Endothelial cell of umbilical vein (primary cell): ENCODE data around the gene CPA4. TPM values are rescaled to one million over a fixed set of nuclear protein-coding genes. Genes with fewer than 3 reads are reported as not detected.

Source experiments
- BruUV-seq: library from RNA; stranded (reverse); fragments of 400-500 nt; replicated peaks from 2 replicates; lab custom pipeline; 2021; lab: Mats Ljungman, UMichigan
- CTCF ChIA-PET: fragments of 300-600, 350-600 bp; sonication (Branson Sonifier 250); formaldehyde crosslinking; loops from one replicate; lab custom pipeline; 2021; ENCODE audit warnings: antibody characterized with exemption, inconsistent platforms; lab: Charles Lee
- POLR2A ChIA-PET: fragments of 300-600, 350-600 bp; sonication (Branson Sonifier 250); formaldehyde crosslinking; loops from one replicate; lab custom pipeline; 2021; ENCODE audit warnings: antibody characterized with exemption, inconsistent platforms; lab: Charles Lee
- DNase-seq: peaks from one replicate; pipeline ENCODE4 v3.0.0-alpha.2; 2011; ENCODE audit warnings: low read depth, low spot score
- FAIRE-seq: peaks from 2 replicates; lab custom pipeline; 2011; peaks lifted over from hg19 to GRCh38; lab: Jason Lieb, UNC
- H2AFZ ChIP-seq: 2 replicates; pipeline ENCODE4 v1.6.0; 2012; ENCODE audit warnings: low read depth, low read length, control low read depth, inconsistent platforms
- H3K27ac ChIP-seq: 2 replicates; pipeline ENCODE4 v1.5.1; 2011; ENCODE audit warnings: low read depth, mild to moderate bottlenecking, control low read depth, low read length, moderate library complexity; ENCODE audit not compliant: insufficient read depth
- H3K27me3 ChIP-seq, 2 experiments: 2 replicates each; pipeline versions ENCODE4 v1.6.0 to v1.6.1; 2011; ENCODE audit warnings: low read length in 2 of 2, mixed read lengths in 1 of 2; ENCODE audit not compliant: control insufficient read depth in 2 of 2, insufficient read depth in 2 of 2
- H3K36me3 ChIP-seq, 2 experiments: 2 replicates in 1 of 2; 3 replicates in 1 of 2; pipeline ENCODE4 v1.5.1; 2011; ENCODE audit warnings: low read length in 2 of 2, mild to moderate bottlenecking in 1 of 2, moderate library complexity in 1 of 2; ENCODE audit not compliant: control insufficient read depth in 2 of 2, insufficient read depth in 2 of 2; ENCODE audit errors: extremely low read depth in 1 of 2
- H3K4me1 ChIP-seq: 3 replicates; pipeline ENCODE4 v1.5.1; 2011; ENCODE audit warnings: mild to moderate bottlenecking, low read length; ENCODE audit not compliant: control insufficient read depth, insufficient read depth; ENCODE audit errors: extremely low read depth
- H3K4me2 ChIP-seq: 2 replicates; pipeline ENCODE4 v1.6.1; 2011; ENCODE audit warnings: low read length, control low read depth, mixed read lengths; ENCODE audit not compliant: insufficient read depth
- H3K4me3 ChIP-seq, 3 experiments: fragments of 200-600 bp in 1 of 3; sonication (generic), shearing (Covaris generic) in 1 of 3; replicated peaks in 1 of 3; 2 replicates each; pipeline ENCODE4 v1.5.1; 2011 to 2016; ENCODE audit warnings: control low read depth in 3 of 3, low read length in 3 of 3, mild to moderate bottlenecking in 2 of 3, inconsistent platforms in 1 of 3, low read depth in 1 of 3, moderate library complexity in 1 of 3; ENCODE audit not compliant: insufficient read depth in 1 of 3
- H3K79me2 ChIP-seq: 2 replicates; pipeline ENCODE4 v1.6.0; 2012; ENCODE audit warnings: low read length, inconsistent platforms; ENCODE audit not compliant: control insufficient read depth, insufficient read depth
- H3K9ac ChIP-seq: replicated peaks from 2 replicates; pipeline ENCODE3; 2011; ENCODE audit warnings: low read length, control low read depth; ENCODE audit not compliant: insufficient read depth; ENCODE audit errors: extremely low read depth
- H3K9me1 ChIP-seq: replicated peaks from 3 replicates; pipeline ENCODE4 v1.6.0; 2011; ENCODE audit warnings: mild to moderate bottlenecking, low read length; ENCODE audit not compliant: control insufficient read depth, insufficient read depth; ENCODE audit errors: extremely low read depth
- H3K9me3 ChIP-seq: replicated peaks from 2 replicates; pipeline ENCODE4 v1.5.1; 2012; ENCODE audit warnings: low read length, inconsistent platforms; ENCODE audit not compliant: control insufficient read depth, insufficient read depth
- H4K20me1 ChIP-seq: replicated peaks from 2 replicates; pipeline ENCODE3; 2011; ENCODE audit warnings: mild to moderate bottlenecking, low read length; ENCODE audit not compliant: control insufficient read depth, insufficient read depth; ENCODE audit errors: extremely low read depth
- CTCF ChIP-seq, 2 donors: IDR thresholded peaks; 1 replicate in 1 of 2; 2 replicates in 1 of 2; pipeline ENCODE4 v1.5.1; 2011; ENCODE audit warnings: low read length in 2 of 2, mild to moderate bottlenecking in 2 of 2, moderate library complexity in 2 of 2, control low read depth in 1 of 2, inconsistent platforms in 1 of 2, low read depth in 1 of 2; ENCODE audit not compliant: insufficient read depth in 1 of 2; ENCODE audit errors: extremely low read depth in 1 of 2
- EZH2 ChIP-seq: IDR thresholded peaks from 2 replicates; pipeline ENCODE4 v1.6.1; 2012; ENCODE audit warnings: borderline replicate concordance, low read depth, mild to moderate bottlenecking, moderate library complexity, low read length, inconsistent platforms; ENCODE audit not compliant: severe bottlenecking
- FOS ChIP-seq: IDR thresholded peaks from 2 replicates; pipeline ENCODE4 v1.6.1; 2011; ENCODE audit warnings: mild to moderate bottlenecking, low read length, moderate library complexity, borderline replicate concordance; ENCODE audit not compliant: insufficient read depth
- GATA2 ChIP-seq: IDR thresholded peaks from 2 replicates; pipeline ENCODE4 v1.7.0; 2011; ENCODE audit warnings: low read depth, mild to moderate bottlenecking, moderate library complexity, mixed read lengths, low read length; ENCODE audit not compliant: insufficient read length, insufficient read depth
- JUN ChIP-seq: IDR thresholded peaks from 2 replicates; pipeline ENCODE4 v1.6.1; 2011; ENCODE audit warnings: borderline replicate concordance, low read depth; ENCODE audit not compliant: insufficient read length, insufficient read depth
- MAX ChIP-seq: IDR thresholded peaks from 2 replicates; pipeline ENCODE4 v1.6.1; 2011; ENCODE audit not compliant: insufficient read depth, insufficient read length
- MYC ChIP-seq: IDR thresholded peaks from one replicate; pipeline ENCODE4 v1.6.1; 2011; ENCODE audit warnings: mild to moderate bottlenecking, low read depth, low read length
- POLR2A ChIP-seq: IDR thresholded peaks from 2 replicates; pipeline ENCODE4 v1.6.1; 2012; ENCODE audit warnings: low read depth, mild to moderate bottlenecking, control low read depth, low read length
- POLR2AphosphoS5 ChIP-seq: IDR thresholded peaks from 2 replicates; pipeline ENCODE4 v1.6.1; 2012; ENCODE audit warnings: low read depth, mild to moderate bottlenecking, control low read depth, low read length, moderate library complexity; ENCODE audit not compliant: insufficient read depth
- dilution Hi-C: fragments of 300-500 bp; cut with MboI; formaldehyde crosslinking; loops from one replicate; pipeline ENCODE4 v1.15.0; 2019; ENCODE audit warnings: low sequenced_read_pairs; ENCODE audit not compliant: extremely low pct_ligation_motif_present
- intact Hi-C: fragments of 100-400 bp; cut with micrococcal nuclease; formaldehyde crosslinking; loops from one replicate; pipeline ENCODE4 v1.10.0; 2022
- polyA plus RNA-seq, 4 experiments: library from polyadenylated mRNA; depleted of rRNA in 3 of 4; stranded (reverse) in 3 of 4; unstranded in 1 of 4; fragments of >200 nt; gene quantifications; 2 replicates each; pipeline versions ENCODE4 v1.2.1 to v1.2.3, GENCODE V29; 2011 to 2012; ENCODE audit warnings: missing spikeins in 1 of 4
- total RNA-seq: library from RNA; stranded (reverse); gene quantifications from 2 replicates; pipeline ENCODE4 v1.2.3, GENCODE V29; 2021

The CPA4 gene
- total and polyA plus RNA-seq, 2 donors (not counting 3 experiments of a cell fraction or from before 2014, with no cell fraction given), result 0.36 TPM; not detected in 1

GRCh38 chr7:130358471-130358870 is 65.5 kb downstream of the CPA4 start:
- H3K9me1 ChIP-seq, result no peaks in the 10 kb centered on the region
- no peak overlapping the region for H3K9ac ChIP-seq
- no peak overlapping the region for H3K27ac ChIP-seq
- H3K4me3 ChIP-seq, result no peak overlapping the region
- H3K4me1 ChIP-seq, result peaks cover 4% of the 10 kb centered on the region
- dilution Hi-C loops (no loop called here), intact Hi-C loops (no loop called here)
- FAIRE-seq (no peak), DNase-seq (no peak)
- CTCF ChIA-PET, result no interaction called here
- H3K36me3 ChIP-seq, result no peaks in the 10 kb centered on the region
- H3K79me2 ChIP-seq, result no peaks in the 10 kb centered on the region
- no peaks in the 10 kb centered on the region for H3K9me3 ChIP-seq
- TF ChIP-seq JUN (no peak), POLR2AphosphoS5 (no peak), MAX (no peak), FOS (no peak), MYC (no peak), GATA2 (no peak), CTCF (IDR thresholded peaks at IDR 0.05; ENCODE audit: extremely low read depth in 1 of 2, insufficient read depth in 1 of 2, low read depth in 1 of 2, low read length in 2 of 2) (no peak), EZH2 (no peak), POLR2A (no peak)
- no peaks in the 10 kb centered on the region for H4K20me1 ChIP-seq
- no peaks in the 10 kb centered on the region for H3K27me3 ChIP-seq
- no peak overlapping the region for H3K4me2 ChIP-seq
- no TSS peak for BruUV-seq
- H2AFZ ChIP-seq, result no peak overlapping the region
- POLR2A ChIA-PET, result interaction anchor here (0.6 kb wide), 1 partner anchor 42 kb away, joined by 3 read pairs; no protein-coding TSS in a partner anchor
